Effector memory CD4-positive, alpha-beta T cell (primary cell): ENCODE results near the gene URM1.

ENCODE experiments used
- DNase-seq, 3 donors: peaks; one replicate each; pipeline ENCODE4 v3.0.0-alpha.2; 2020
- H3K27ac ChIP-seq: 2 replicates; pipeline ENCODE4 v1.7.0; 2013; ENCODE audit warnings: mild to moderate bottlenecking, low read length, moderate library complexity; ENCODE audit not compliant: insufficient read depth, poor library complexity, severe bottlenecking
- H3K27me3 ChIP-seq: replicated peaks from 2 replicates; pipeline ENCODE4 v1.7.0; 2013; ENCODE audit warnings: mild to moderate bottlenecking, low read length; ENCODE audit not compliant: insufficient read depth, control insufficient read depth, poor library complexity, severe bottlenecking
- H3K36me3 ChIP-seq: 2 replicates; pipeline ENCODE4 v1.7.0; 2013; ENCODE audit warnings: mild to moderate bottlenecking, low read length, moderate library complexity; ENCODE audit not compliant: control insufficient read depth, insufficient read depth
- H3K4me1 ChIP-seq: 2 replicates; pipeline ENCODE4 v1.7.0; 2013; ENCODE audit warnings: low read length, mild to moderate bottlenecking; ENCODE audit not compliant: control insufficient read depth, insufficient read depth, poor library complexity, severe bottlenecking
- H3K4me3 ChIP-seq: 2 replicates; pipeline ENCODE4 v1.7.0; 2013; ENCODE audit warnings: low read length, low read depth, mild to moderate bottlenecking; ENCODE audit not compliant: insufficient read depth, poor library complexity, severe bottlenecking
- H3K9me3 ChIP-seq: 2 replicates; pipeline ENCODE4 v1.7.0; 2013; ENCODE audit warnings: mild to moderate bottlenecking, low read length, moderate library complexity; ENCODE audit not compliant: control insufficient read depth
- total RNA-seq, 3 donors: gene quantifications; one replicate each; lab custom pipeline; 2026; lab: John Stamatoyannopoulos, UW

The URM1 gene
- 20.9 to 30.2 (median 28.4) reads per million in 3 donors for total RNA-seq

DNA sequence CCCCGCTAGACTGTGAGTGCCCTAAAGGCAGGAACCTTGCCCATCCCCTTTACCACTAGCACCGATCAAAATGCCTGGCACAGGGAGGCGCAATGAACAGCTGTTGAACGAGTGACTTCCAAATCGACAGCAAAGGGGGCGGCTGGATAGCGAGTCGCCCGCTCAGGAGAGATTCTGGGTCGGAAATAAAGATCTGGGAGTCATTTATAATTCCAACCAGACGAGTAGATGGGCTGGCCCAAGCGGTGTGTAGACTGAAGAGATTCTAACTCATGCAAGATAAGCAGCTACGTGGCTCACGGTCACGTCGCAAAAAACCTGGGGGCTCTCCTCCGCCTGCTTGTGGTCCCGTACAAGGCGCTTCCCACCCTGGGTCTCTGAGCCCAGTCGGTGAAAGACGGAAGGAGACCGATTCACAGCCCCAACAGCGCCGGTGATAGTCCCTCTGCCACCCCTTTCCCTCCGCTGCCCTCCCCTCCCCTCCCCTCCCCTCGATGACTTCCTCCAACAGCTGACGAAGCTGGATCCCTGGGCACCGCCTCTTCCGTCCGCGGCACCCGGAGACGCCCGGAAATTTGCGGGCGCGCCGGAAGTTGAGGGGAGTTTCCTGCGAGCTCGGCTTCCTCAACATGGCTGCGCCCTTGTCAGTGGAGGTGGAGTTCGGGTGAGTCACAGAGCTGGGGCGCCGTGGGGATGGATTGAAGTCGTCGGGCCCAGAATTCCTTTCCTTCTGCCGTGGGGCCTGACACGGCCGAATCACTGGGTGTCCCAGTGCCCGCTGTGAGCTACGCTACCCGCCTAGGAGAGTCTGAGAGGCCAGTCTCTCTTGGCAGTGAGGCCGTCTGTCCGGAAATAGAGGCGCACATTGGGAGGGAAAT is at the start of gene URM1:
Gene URM1, plus strand, starts transcription at position 623 of the 878 bp plus-strand sequence. Its CDS starts 7 bp downstream, at position 630.
- peaks cover 17% of the 10 kb centered on the region for H3K36me3 ChIP-seq
- H3K4me1 ChIP-seq: peaks cover 7% of the 10 kb centered on the region
- H3K9me3 ChIP-seq: no peaks in the 10 kb centered on the region
- no peaks in the 10 kb centered on the region for H3K27me3 ChIP-seq
- peak within 1 kb of the TSS; percentile 90 for H3K27ac ChIP-seq
- DNase-seq: peak; percentile 91 to 97 (median 94)
- H3K4me3 ChIP-seq: peak within 1 kb of the TSS; percentile 74

DNA sequence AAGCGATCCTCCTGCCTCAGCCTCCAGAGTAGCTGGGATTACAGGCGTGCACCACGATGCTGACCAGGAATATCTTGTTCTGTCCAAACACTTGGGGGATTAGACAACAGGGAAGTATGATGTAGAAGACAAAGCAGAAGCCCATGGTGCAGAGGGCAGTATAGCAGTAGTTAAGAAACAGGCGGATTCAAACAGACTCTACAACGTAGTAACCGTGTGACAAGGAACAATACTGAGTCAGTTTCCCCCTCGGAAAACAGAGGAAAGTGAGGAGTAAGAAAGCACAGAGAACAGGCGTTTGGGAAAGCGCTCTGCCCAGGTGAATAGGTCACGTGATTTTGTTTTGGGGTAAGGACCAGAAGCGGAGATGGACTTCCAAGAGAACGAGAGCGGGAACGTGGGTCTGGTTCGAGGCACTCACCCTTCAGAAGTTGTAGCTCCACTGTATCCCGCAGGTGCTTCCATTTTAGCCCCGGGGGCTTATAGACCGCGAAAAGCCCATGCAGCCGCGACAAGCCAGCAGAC is 49.2 kb upstream of the URM1 start:
- Histone ChIP-seq H3K4me1 (peaks cover 13% of the 10 kb centered on the region), H3K9me3 (no peaks in the 10 kb centered on the region), H3K36me3 (peaks cover 25% of the 10 kb centered on the region), H3K27me3 (no peaks in the 10 kb centered on the region), H3K27ac (peak overlapping the region; percentile 84), H3K4me3 (peak overlapping the region; percentile 70)
- no peak for DNase-seq

DNA sequence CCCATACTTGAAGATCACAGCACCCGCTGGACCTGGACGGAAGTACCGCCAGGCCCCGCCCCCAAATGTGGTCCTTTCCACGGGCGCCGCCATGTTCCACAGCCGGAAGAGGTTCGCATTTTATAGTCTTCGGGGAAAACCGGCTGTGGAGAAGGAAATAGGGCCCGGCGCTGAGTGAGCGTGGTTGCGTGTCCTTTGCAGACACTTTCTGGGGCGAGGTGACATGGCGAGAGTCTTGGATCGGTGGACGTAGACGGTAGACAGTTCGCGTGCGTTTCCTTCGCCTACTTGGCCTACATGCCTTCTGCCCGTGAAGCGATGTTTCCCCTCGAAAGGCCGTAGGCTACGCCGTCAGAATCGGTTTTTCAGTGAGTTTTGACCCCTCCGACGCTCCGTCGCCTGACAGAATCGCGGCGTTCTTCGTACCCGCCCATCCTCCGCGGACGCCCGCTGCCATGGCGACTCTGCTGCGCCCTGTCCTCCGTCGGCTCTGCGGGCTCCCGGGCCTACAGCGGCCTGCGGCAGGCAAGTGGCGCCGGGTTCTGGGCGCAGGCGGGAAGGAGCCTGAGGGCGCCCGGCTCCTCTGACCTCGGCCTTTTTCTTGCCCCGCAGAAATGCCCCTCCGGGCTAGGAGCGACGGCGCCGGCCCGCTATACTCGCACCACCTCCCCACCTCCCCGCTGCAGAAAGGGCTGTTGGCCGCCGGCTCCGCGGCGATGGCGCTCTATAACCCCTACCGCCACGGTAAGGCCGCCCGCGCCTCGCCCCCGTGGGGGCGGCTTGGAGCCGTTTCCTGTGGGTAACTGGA is 48.6 kb upstream of the URM1 start, which contains the start of the genes COQ4 and TRUB2:
Gene COQ4, plus strand, starts transcription at position 436 of the 808 bp plus-strand sequence. Its CDS starts 20 bp downstream, at position 456.
Gene TRUB2, minus strand, starts transcription at position 44 of the 808 bp plus-strand sequence. Its CDS starts 39 bp downstream, at position 5.
- H3K36me3 ChIP-seq: peaks cover 20% of the 10 kb centered on the region
- peaks cover 13% of the 10 kb centered on the region for H3K4me1 ChIP-seq
- H3K27ac ChIP-seq: peak within 1 kb of the TSS; percentile 84

DNA sequence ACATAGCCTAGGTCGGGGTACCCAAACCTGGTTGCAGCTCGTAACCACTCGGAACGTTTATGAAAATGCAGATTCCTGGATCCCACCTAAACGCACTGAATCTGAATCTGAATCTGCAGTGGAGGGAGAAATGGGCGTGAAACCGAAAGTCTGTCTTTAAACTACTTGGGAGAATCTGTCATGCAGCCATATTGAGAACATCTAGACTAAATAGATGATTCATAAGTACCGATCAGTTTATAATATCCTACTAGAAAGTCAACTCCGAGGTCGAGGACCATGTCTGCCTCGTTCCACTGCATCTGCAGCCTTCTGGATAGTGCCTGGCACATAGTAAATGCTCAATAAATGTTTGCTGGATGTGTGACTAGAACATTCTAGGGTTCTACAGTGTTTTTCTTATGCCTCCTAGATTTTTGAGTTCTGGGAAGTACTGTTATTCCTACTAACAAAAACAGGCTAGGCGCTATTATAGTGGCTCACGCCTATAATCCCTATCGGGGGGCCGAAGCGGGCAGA is 47.9 kb upstream of the URM1 start:
- Histone ChIP-seq H3K9me3 (no peaks in the 10 kb centered on the region), H3K4me3 (peak overlapping the region; percentile 70), H3K36me3 (peaks cover 25% of the 10 kb centered on the region), H3K27ac (peak overlapping the region; percentile 84), H3K27me3 (no peaks in the 10 kb centered on the region), H3K4me1 (peaks cover 13% of the 10 kb centered on the region)
- DNase-seq: no peak

More for the DNA sequence above, 48.6 kb upstream of the URM1 start, which contains the start of the genes COQ4 and TRUB2:
- peak within 1 kb of the TSS; percentile 70 for H3K4me3 ChIP-seq
- H3K9me3 ChIP-seq: no peaks in the 10 kb centered on the region
- DNase-seq: peak; percentile 82 to 88 (median 87)
- H3K27me3 ChIP-seq: no peaks in the 10 kb centered on the region

DNA sequence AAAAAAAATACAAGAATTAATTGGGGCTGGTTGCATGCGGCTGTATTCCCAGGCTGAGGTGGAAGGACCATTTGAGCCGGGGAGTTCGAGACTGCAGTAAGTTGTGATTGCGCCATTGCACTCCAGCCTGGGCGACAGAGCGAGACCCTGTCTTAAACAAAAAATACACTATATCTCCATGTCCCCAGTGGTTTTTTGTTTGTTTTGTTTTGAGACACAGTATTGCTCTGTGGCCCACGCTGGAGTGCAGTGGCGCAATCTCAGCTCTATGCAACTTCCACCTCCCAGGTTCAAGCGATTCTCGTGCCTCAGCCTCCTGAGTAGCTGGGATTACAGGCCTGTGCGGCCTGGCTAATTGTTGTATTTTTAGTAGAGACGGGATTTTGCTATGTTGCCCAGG is 47.4 kb upstream of the URM1 start:
- H3K9me3 ChIP-seq: no peaks in the 10 kb centered on the region
- no peaks in the 10 kb centered on the region for H3K27me3 ChIP-seq
- DNase-seq: no peak
- peak overlapping the region; percentile 84 for H3K27ac ChIP-seq
- peak overlapping the region; percentile 70 for H3K4me3 ChIP-seq
- peaks cover 31% of the 10 kb centered on the region for H3K36me3 ChIP-seq
- peaks cover 13% of the 10 kb centered on the region for H3K4me1 ChIP-seq

DNA sequence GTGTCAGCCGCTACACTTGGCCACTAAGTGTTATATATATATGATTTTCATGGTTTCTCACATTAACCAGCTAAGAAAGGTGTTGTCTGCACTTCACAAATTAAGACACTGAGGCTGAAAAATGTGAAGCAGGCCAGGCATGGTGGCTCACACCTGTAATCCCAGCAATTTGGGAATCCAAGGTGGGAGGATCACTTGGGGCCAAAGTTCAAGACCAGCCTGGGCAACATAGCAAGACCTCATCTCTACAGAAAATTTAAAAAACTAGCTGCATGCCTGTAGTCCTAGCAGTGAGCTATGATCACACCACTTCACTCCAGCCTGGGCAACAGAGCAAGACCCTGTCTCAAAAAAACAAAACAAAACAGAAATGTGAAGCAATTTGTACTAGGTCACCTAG is 46.8 kb upstream of the URM1 start:
- Histone ChIP-seq H3K27me3 (no peaks in the 10 kb centered on the region), H3K9me3 (no peaks in the 10 kb centered on the region), H3K36me3 (peaks cover 34% of the 10 kb centered on the region), H3K4me3 (no peak overlapping the region), H3K4me1 (peaks cover 13% of the 10 kb centered on the region), H3K27ac (no peak overlapping the region)
- DNase-seq: no peak

DNA sequence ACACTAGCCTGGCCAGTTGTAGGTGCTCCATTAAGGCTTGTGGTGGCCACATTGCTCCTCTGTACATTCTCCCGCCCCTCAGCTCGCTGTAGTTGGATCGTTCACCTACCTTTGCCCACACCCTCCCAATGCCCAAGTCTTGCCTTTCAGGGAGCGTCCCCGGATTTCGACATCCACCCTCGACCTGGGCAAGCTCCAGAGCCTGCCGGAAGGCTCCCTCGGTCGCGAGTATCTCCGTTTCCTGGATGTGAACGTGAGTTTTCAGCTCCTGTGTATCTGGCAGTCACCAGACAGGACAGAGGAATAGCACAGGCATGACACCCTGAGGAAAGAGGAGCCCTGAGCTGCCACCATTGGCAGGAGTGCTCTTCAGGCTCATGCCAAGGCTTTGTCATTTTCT is 45.5 kb upstream of the URM1 start:
- Histone ChIP-seq H3K9me3 (no peaks in the 10 kb centered on the region), H3K27ac (no peak overlapping the region), H3K4me3 (no peak overlapping the region), H3K4me1 (peaks cover 13% of the 10 kb centered on the region), H3K27me3 (no peaks in the 10 kb centered on the region), H3K36me3 (peaks cover 34% of the 10 kb centered on the region)
- DNase-seq: no peak

DNA sequence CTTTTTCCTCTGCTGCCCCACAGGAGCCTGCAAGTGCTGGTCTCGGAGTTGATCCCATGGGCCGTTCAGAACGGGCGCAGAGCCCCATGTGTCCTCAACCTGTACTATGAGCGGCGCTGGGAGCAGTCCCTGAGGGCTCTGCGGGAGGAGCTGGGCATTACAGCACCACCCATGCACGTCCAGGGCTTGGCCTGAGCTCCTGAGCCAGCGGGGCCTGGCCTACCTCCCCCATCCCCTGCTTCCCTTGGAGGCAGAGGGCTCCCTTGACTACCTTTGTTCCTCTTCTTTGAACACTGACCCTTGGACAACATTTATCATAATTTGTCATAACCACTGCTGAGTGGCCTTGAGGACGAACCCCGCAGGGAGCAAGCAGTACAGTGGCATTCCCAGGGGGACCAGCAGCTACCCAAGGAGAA is 37.7 kb upstream of the URM1 start:
- Histone ChIP-seq H3K27ac (no peak overlapping the region), H3K9me3 (no peaks in the 10 kb centered on the region), H3K36me3 (peaks cover 17% of the 10 kb centered on the region), H3K4me1 (no peaks in the 10 kb centered on the region), H3K27me3 (no peaks in the 10 kb centered on the region), H3K4me3 (no peak overlapping the region)
- DNase-seq: no peak

DNA sequence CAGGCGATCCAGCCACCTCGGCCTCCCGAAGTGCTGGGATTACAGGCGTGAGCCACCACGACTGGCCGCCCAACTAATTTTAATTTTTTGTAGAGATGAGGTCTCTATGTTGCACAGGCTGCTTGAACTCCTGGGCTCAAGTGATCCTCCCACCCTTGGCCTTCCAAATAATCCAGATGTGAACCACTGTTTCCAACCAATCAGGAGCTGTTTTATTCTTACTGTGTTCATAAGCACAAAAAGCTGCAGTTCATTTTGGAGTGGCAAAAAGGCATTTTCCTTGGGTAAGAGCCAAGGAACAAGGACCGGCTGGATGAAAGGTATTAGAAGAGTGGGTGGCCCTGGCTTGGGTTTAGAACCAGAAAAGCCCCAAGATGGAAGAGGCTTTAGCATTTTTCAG is 36.0 kb upstream of the URM1 start:
- no peak overlapping the region for H3K27ac ChIP-seq
- peaks cover 10% of the 10 kb centered on the region for H3K36me3 ChIP-seq
- H3K9me3 ChIP-seq: no peaks in the 10 kb centered on the region
- H3K27me3 ChIP-seq: no peaks in the 10 kb centered on the region
- H3K4me1 ChIP-seq: peaks cover 3% of the 10 kb centered on the region
- H3K4me3 ChIP-seq: no peak overlapping the region
- no peak for DNase-seq
